Suprapubic skin (tissue), 3 donors: ENCODE results near the gene SLC2A10.

Experiments
- EP300 ChIP-seq: sonication (generic); formaldehyde crosslinking; IDR thresholded peaks from one replicate; pipeline ENCODE4 v1.6.1; 2017; ENCODE audit warnings: antibody characterized with exemption
- POLR2A ChIP-seq, 2 donors: fragments of 450-650 bp; IDR thresholded peaks; one replicate each; pipeline ENCODE4 v1.6.1; 2017; ENCODE audit warnings: antibody characterized with exemption in 2 of 2, mild to moderate bottlenecking in 2 of 2, moderate library complexity in 2 of 2
- TF ChIP-seq, protein P1 (sequence below), 2 donors: fragments of 200-600 bp in 1 of 2; fragments of 450-650 bp in 1 of 2; sonication (generic) in 1 of 2; IDR thresholded peaks; one replicate each; pipeline ENCODE4 v1.5.1; 2016 to 2019; ENCODE audit warnings: antibody characterized with exemption in 2 of 2, mild to moderate bottlenecking in 1 of 2, moderate library complexity in 1 of 2

DNA sequence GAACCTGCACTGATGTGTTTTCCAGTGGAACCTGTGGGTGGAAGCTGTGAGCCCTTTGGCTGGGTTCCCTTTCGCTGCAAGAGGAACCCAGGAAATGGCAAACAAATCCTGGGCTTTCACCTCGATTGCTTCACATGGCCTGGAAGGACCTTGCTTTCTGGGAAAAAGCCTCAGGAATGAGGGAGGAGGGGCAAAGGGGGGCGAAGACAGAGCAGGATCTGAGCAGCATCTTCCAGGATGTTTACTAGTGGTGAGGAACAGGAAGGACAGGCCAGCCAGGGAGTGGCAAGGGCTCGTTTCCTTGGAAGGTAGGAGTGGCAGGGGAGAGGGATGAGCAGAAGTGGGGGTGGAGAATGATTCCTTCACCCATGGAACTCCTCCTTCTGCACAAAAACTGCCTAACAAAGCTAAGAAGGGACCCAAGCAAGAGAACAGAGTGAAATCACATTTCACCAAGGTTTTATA is 5.9 kb downstream of the SLC2A10 start:
- TF ChIP-seq, protein P1, sequence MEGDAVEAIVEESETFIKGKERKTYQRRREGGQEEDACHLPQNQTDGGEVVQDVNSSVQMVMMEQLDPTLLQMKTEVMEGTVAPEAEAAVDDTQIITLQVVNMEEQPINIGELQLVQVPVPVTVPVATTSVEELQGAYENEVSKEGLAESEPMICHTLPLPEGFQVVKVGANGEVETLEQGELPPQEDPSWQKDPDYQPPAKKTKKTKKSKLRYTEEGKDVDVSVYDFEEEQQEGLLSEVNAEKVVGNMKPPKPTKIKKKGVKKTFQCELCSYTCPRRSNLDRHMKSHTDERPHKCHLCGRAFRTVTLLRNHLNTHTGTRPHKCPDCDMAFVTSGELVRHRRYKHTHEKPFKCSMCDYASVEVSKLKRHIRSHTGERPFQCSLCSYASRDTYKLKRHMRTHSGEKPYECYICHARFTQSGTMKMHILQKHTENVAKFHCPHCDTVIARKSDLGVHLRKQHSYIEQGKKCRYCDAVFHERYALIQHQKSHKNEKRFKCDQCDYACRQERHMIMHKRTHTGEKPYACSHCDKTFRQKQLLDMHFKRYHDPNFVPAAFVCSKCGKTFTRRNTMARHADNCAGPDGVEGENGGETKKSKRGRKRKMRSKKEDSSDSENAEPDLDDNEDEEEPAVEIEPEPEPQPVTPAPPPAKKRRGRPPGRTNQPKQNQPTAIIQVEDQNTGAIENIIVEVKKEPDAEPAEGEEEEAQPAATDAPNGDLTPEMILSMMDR (IDR thresholded peaks at IDR 0.05), result peak; percentile 14 to 19
- TF ChIP-seq POLR2A (IDR thresholded peaks at IDR 0.05), result no peak
- no peak for TF ChIP-seq EP300
